Cortex of kidney (tissue), 1 donor: ENCODE data around the gene GLIS1.

ENCODE experiments used
- DNase-seq: peaks from one replicate; lab custom pipeline; 2025; lab: John Stamatoyannopoulos, UW

Gene GLIS1

GRCh38 chr1:53693773-53694717 is 44.9 kb downstream of the GLIS1 start:
- DNase-seq, result no peak

- no peak for DNase-seq
Measured at GRCh38 chr1:53693339-53693738, 45.6 kb downstream of the GLIS1 start.

GRCh38 chr1:53691326-53691725 is 47.6 kb downstream of the GLIS1 start:
- no peak for DNase-seq

- DNase-seq, result no peak
Measured at GRCh38 chr1:53690411-53690810, 48.6 kb downstream of the GLIS1 start.

GRCh38 chr1:53689736-53690326 is 49.1 kb downstream of the GLIS1 start:
- DNase-seq, result no peak

GRCh38 chr1:53689223-53689622 is 49.7 kb downstream of the GLIS1 start:
- DNase-seq, result no peak

- DNase-seq, result no peak
Measured at GRCh38 chr1:53688381-53689102, 50.4 kb downstream of the GLIS1 start.

- no peak for DNase-seq
Measured at GRCh38 chr1:53687901-53688300, 51.1 kb downstream of the GLIS1 start.

- no peak for DNase-seq
Measured at GRCh38 chr1:53687426-53687825, 51.5 kb downstream of the GLIS1 start.

- DNase-seq, result no peak
Measured at GRCh38 chr1:53686965-53687267, 52.0 kb downstream of the GLIS1 start.

- DNase-seq, result no peak
Measured at GRCh38 chr1:53686091-53686964, 52.6 kb downstream of the GLIS1 start.

GRCh38 chr1:53685272-53686051 is 53.5 kb downstream of the GLIS1 start:
- DNase-seq, result no peak

- no peak for DNase-seq
Measured at GRCh38 chr1:53684741-53685140, 54.2 kb downstream of the GLIS1 start.

- DNase-seq, result no peak
Measured at GRCh38 chr1:53683986-53684740, 54.8 kb downstream of the GLIS1 start.

- DNase-seq, result no peak
Measured at GRCh38 chr1:53682881-53683280, 56.1 kb downstream of the GLIS1 start.

- no peak for DNase-seq
Measured at GRCh38 chr1:53681977-53682685, 56.8 kb downstream of the GLIS1 start.

GRCh38 chr1:53681351-53681976 is 57.5 kb downstream of the GLIS1 start:
- no peak for DNase-seq

GRCh38 chr1:53680868-53681267 is 58.1 kb downstream of the GLIS1 start:
- DNase-seq, result no peak
